H1 (cell line): ENCODE measurements around the gene CIAO2B. TPM values are rescaled to one million over a fixed set of nuclear protein-coding genes. Genes with fewer than 3 reads are reported as not detected.

Experiments
- CTCF ChIA-PET: fragments of 300-600 bp; sonication (Branson Sonifier 250); formaldehyde crosslinking; loops from one replicate; lab custom pipeline; 2021; ENCODE audit not compliant: partially characterized antibody; lab: Charles Lee
- POLR2A ChIA-PET: fragments of 300-600 bp; sonication (Branson Sonifier 250); formaldehyde crosslinking; loops from one replicate; lab custom pipeline; 2021; ENCODE audit warnings: inconsistent platforms; ENCODE audit not compliant: partially characterized antibody; lab: Charles Lee
- DNase-seq, 2 experiments: peaks; one replicate each; pipeline versions ENCODE4 v3.0.0 to v3.0.0-alpha.2; 2010 to 2022; ENCODE audit warnings: low spot score in 2 of 2, low read depth in 1 of 2, mixed read lengths in 1 of 2
- FAIRE-seq: peaks from 2 replicates; lab custom pipeline; 2011; peaks lifted over from hg19 to GRCh38; lab: Jason Lieb, UNC
- H2AFZ ChIP-seq: 2 replicates; pipeline ENCODE4 v1.8.1; 2012; ENCODE audit warnings: low read length, inconsistent platforms
- H2AK5ac ChIP-seq: 2 replicates; pipeline ENCODE4 v1.6.1; 2013; ENCODE audit warnings: low read depth, low read length
- H2BK120ac ChIP-seq: replicated peaks from 2 replicates; pipeline ENCODE3; 2013; ENCODE audit warnings: low read depth, low read length, inconsistent platforms
- H2BK12ac ChIP-seq: 2 replicates; pipeline ENCODE4 v1.6.1; 2013; ENCODE audit warnings: low read depth, low read length
- H2BK15ac ChIP-seq: 2 replicates; pipeline ENCODE4 v1.6.1; 2013; ENCODE audit warnings: low read length
- H2BK20ac ChIP-seq: 2 replicates; pipeline ENCODE4 v1.6.1; 2013; ENCODE audit warnings: low read length
- H2BK5ac ChIP-seq: 2 replicates; pipeline ENCODE4 v1.6.1; 2013; ENCODE audit warnings: low read depth, low read length
- H3K14ac ChIP-seq: 2 replicates; pipeline ENCODE4 v1.6.1; 2013; ENCODE audit warnings: inconsistent platforms; ENCODE audit not compliant: insufficient read length
- H3K18ac ChIP-seq: 2 replicates; pipeline ENCODE4 v1.6.1; 2013; ENCODE audit warnings: low read length; ENCODE audit errors: extremely low read depth
- H3K23ac ChIP-seq: 2 replicates; pipeline ENCODE4 v1.6.1; 2013; ENCODE audit warnings: inconsistent platforms; ENCODE audit not compliant: insufficient read length
- H3K23me2 ChIP-seq: 2 replicates; pipeline ENCODE4 v1.6.1; 2013; ENCODE audit warnings: low read depth, low read length
- H3K27ac ChIP-seq: 2 replicates; pipeline ENCODE4 v1.6.1; 2011; ENCODE audit warnings: low read depth, low read length, inconsistent platforms
- H3K27me3 ChIP-seq, 4 experiments: replicated peaks in 1 of 4; 1 replicate in 1 of 4; 2 replicates in 3 of 4; pipeline versions ENCODE4 v1.6.1 to v1.8.1; 2011 to 2013; ENCODE audit warnings: low read length in 3 of 4, mild to moderate bottlenecking in 3 of 4, inconsistent platforms in 2 of 4, mixed read lengths in 2 of 4, moderate library complexity in 1 of 4; ENCODE audit not compliant: control insufficient read depth in 3 of 4, insufficient read depth in 3 of 4; ENCODE audit errors: extremely low read depth in 1 of 4
- H3K36me3 ChIP-seq, 4 experiments: 2 replicates each; pipeline versions ENCODE4 v1.6.1 to v1.8.1; 2011 to 2013; ENCODE audit warnings: mild to moderate bottlenecking in 4 of 4, low read length in 3 of 4, moderate library complexity in 2 of 4, control low read depth in 1 of 4, inconsistent platforms in 1 of 4; ENCODE audit not compliant: insufficient read depth in 4 of 4, control insufficient read depth in 2 of 4
- H3K4ac ChIP-seq: replicated peaks from 2 replicates; pipeline ENCODE3; 2013; ENCODE audit warnings: low read length, low read depth, mixed read lengths, inconsistent platforms; ENCODE audit not compliant: insufficient read length
- H3K4me1 ChIP-seq, 4 experiments: replicated peaks in 1 of 4; 1 replicate in 1 of 4; 2 replicates in 3 of 4; pipeline versions ENCODE4 v1.6.1 to v1.8.1; 2011 to 2013; ENCODE audit warnings: low read length in 3 of 4, inconsistent platforms in 2 of 4, mixed read lengths in 1 of 4; ENCODE audit not compliant: insufficient read depth in 4 of 4, control insufficient read depth in 3 of 4
- H3K4me2 ChIP-seq, 2 experiments: 2 replicates each; pipeline versions ENCODE4 v1.6.1 to v1.8.1; 2011 to 2013; ENCODE audit warnings: low read depth in 2 of 2, low read length in 2 of 2, control low read depth in 1 of 2, inconsistent platforms in 1 of 2, mild to moderate bottlenecking in 1 of 2; ENCODE audit not compliant: insufficient read depth in 1 of 2
- H3K4me3 ChIP-seq, 4 experiments: fragments of 200-600, 300-600 bp in 1 of 4; sonication (generic), shearing (Covaris generic), sonication (Bioruptor Twin) in 1 of 4; 2 replicates each; pipeline versions ENCODE4 v1.5.1 to v1.8.1; 2011 to 2016; ENCODE audit warnings: low read length in 4 of 4, low read depth in 3 of 4, control low read depth in 2 of 4, inconsistent platforms in 2 of 4, mild to moderate bottlenecking in 2 of 4, mixed read lengths in 1 of 4, moderate library complexity in 1 of 4; ENCODE audit not compliant: insufficient read depth in 2 of 4; ENCODE audit errors: extremely low read depth in 1 of 4
- H3K56ac ChIP-seq: replicated peaks from 2 replicates; pipeline ENCODE3; 2013; ENCODE audit warnings: low read depth, mild to moderate bottlenecking, mixed read lengths, low read length, inconsistent platforms; ENCODE audit not compliant: insufficient read length
- H3K79me1 ChIP-seq: 2 replicates; pipeline ENCODE4 v1.6.1; 2013; ENCODE audit warnings: low read depth, low read length, control low read depth
- H3K79me2 ChIP-seq, 2 experiments: 2 replicates each; pipeline versions ENCODE4 v1.6.1 to v1.8.1; 2012 to 2013; ENCODE audit warnings: low read length in 2 of 2, mild to moderate bottlenecking in 2 of 2, inconsistent platforms in 1 of 2; ENCODE audit not compliant: insufficient read depth in 2 of 2, control insufficient read depth in 1 of 2
- H3K9ac ChIP-seq, 4 experiments: replicated peaks in 1 of 4; 1 replicate in 1 of 4; 2 replicates in 3 of 4; pipeline versions ENCODE4 v1.6.1 to v1.8.1; 2011 to 2013; ENCODE audit warnings: low read depth in 3 of 4, low read length in 3 of 4, control low read depth in 2 of 4, mild to moderate bottlenecking in 2 of 4, moderate library complexity in 2 of 4, inconsistent platforms in 1 of 4; ENCODE audit errors: extremely low read depth in 1 of 4
- H3K9me3 ChIP-seq, 2 experiments: 2 replicates each; pipeline versions ENCODE4 v1.6.1 to v1.8.1; 2012 to 2013; ENCODE audit warnings: mild to moderate bottlenecking in 2 of 2, moderate library complexity in 2 of 2, control low read depth in 1 of 2, inconsistent platforms in 1 of 2, low read depth in 1 of 2, low read length in 1 of 2, mixed read lengths in 1 of 2; ENCODE audit not compliant: insufficient read depth in 2 of 2
- H4K20me1 ChIP-seq, 2 experiments: replicated peaks in 1 of 2; 2 replicates each; pipeline versions ENCODE3 to v1.8.1; 2011 to 2013; ENCODE audit warnings: inconsistent platforms in 2 of 2, low read length in 2 of 2, mild to moderate bottlenecking in 1 of 2; ENCODE audit not compliant: insufficient read depth in 2 of 2, control insufficient read depth in 1 of 2
- H4K5ac ChIP-seq: 2 replicates; pipeline ENCODE4 v1.6.1; 2013; ENCODE audit warnings: low read length, low read depth, mixed read lengths, inconsistent platforms; ENCODE audit not compliant: insufficient read length
- H4K8ac ChIP-seq: 2 replicates; pipeline ENCODE4 v1.8.0; 2013; ENCODE audit warnings: mild to moderate bottlenecking, moderate library complexity, low read length, inconsistent platforms; ENCODE audit not compliant: insufficient read depth; ENCODE audit errors: extremely low read depth
- H4K91ac ChIP-seq: replicated peaks from 2 replicates; pipeline ENCODE3; 2013; ENCODE audit warnings: low read length, mixed read lengths, inconsistent platforms; ENCODE audit not compliant: insufficient read length
- BRCA1 ChIP-seq: IDR thresholded peaks from 2 replicates; pipeline ENCODE4 v1.6.1; 2012; ENCODE audit warnings: low read depth, low read length, improper control_type of control experiment
- SIN3A ChIP-seq, 2 experiments: IDR thresholded peaks in 1 of 2; conservative IDR thresholded peaks in 1 of 2; 2 replicates each; pipeline ENCODE4 v1.6.1; 2011 to 2012; ENCODE audit warnings: low read length in 2 of 2, improper control_type of control experiment in 1 of 2, low read depth in 1 of 2, mild to moderate bottlenecking in 1 of 2
- SIRT6 ChIP-seq: IDR thresholded peaks from one replicate; pipeline ENCODE4 v1.7.1; 2012; ENCODE audit warnings: low read length, inconsistent platforms
- SRF ChIP-seq: IDR thresholded peaks from 2 replicates; pipeline ENCODE4 v1.6.1; 2011; ENCODE audit warnings: mild to moderate bottlenecking, low read depth, low read length, moderate library complexity
- ZNF274 ChIP-seq: IDR thresholded peaks from 2 replicates; pipeline ENCODE4 v1.7.0; 2012; ENCODE audit warnings: low read length, borderline replicate concordance; ENCODE audit errors: extremely low read depth
- WGBS, 2 experiments: shearing (Covaris generic) in 1 of 2; methylation state at CpG; one replicate each; pipeline versions ENCODE4 v1.1.6 to v1.1.7; 2013 to 2015; ENCODE audit warnings: low lambda C conversion rate in 2 of 2, mixed read lengths in 2 of 2, inconsistent platforms in 1 of 2, low coverage in 1 of 2, missing lambda C conversion rate in 1 of 2; ENCODE audit not compliant: insufficient replicate concordance in 2 of 2, insufficient coverage in 1 of 2, insufficient read length in 1 of 2; ENCODE audit errors: extremely low coverage in 1 of 2, missing lambda C conversion rate in 1 of 2; 5-methylcytosine and 5-hydroxymethylcytosine counted together
- polyA plus RNA-seq, 7 experiments: library from polyadenylated mRNA; depleted of rRNA in 3 of 7; stranded (reverse) in 5 of 7; unstranded in 2 of 7; fragments of >200 nt in 5 of 7; fragments of 200-250 nt in 2 of 7; gene quantifications; 1 replicate in 5 of 7; 2 replicates in 1 of 7; 4 replicates in 1 of 7; pipeline versions ENCODE4 v1.2.1 to v1.2.3, GENCODE V29; 2011 to 2013; ENCODE audit warnings: missing spikeins in 2 of 7, mixed read lengths in 2 of 7
- total RNA-seq: library from RNA; stranded (reverse); fragmentation: NEBNext Ultra II Directional; extraction: Animal tissue kit (Norgen Biotek cat#: 25700); gene quantifications from 2 replicates; pipeline ENCODE4 v1.2.1, GENCODE V29; 2021

CIAO2B gene
- total and polyA plus RNA-seq, 2 of the 8 experiments (the other 6 are each of a cell fraction or from before 2014, with no cell fraction given) = 65.6 to 248 TPM

DNA sequence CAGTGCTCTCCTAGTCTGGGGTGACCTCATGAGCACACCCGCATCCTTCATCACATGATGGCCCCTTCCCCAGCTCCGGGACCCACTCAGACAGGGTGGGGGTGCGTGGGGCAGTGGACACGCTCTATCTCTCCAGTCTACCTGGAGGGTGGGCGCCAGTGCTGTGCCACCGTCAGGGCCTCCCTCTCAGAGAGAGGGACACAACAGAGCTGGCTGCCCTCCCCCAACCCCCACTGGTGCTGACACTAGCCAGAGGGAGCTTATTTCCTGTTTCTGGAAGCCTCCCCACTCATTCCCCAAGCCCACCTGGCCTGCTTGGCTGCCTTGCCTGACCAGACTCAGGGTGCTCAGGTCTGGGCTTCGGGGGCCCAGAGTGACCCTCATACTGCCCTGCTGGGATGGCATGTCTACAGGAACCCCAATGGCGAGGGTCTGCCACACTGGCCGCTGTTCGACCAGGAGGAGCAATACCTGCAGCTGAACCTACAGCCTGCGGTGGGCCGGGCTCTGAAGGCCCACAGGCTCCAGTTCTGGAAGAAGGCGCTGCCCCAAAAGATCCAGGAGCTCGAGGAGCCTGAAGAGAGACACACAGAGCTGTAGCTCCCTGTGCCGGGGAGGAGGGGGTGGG lies 9.3 kb upstream of the CIAO2B start:
- no peak overlapping the region for H2AK5ac ChIP-seq
- no peak overlapping the region for H3K4me2 ChIP-seq
- H2BK120ac ChIP-seq = no peak overlapping the region
- no peak overlapping the region for H2BK20ac ChIP-seq
- H2BK12ac ChIP-seq = no peak overlapping the region
- POLR2A ChIA-PET = interaction anchor here (0.9 to 1.9 kb wide), 5 partner anchors 15 to 255 kb away, joined by 3 to 6 read pairs (median 3); partner anchors contain the start of gene CDH16
- no peak overlapping the region for H2AFZ ChIP-seq
- no peak overlapping the region for H4K91ac ChIP-seq
- H3K9ac ChIP-seq = no peak overlapping the region
- no peak overlapping the region for H3K23ac ChIP-seq
- H3K18ac ChIP-seq = no peak overlapping the region
- peaks cover 6 to 14% (median 13%) of the 10 kb centered on the region in 4 experiments for H3K27me3 ChIP-seq
- H4K20me1 ChIP-seq = peaks cover 0 to 3% of the 10 kb centered on the region in 2 experiments
- no peaks in the 10 kb centered on the region for H3K79me1 ChIP-seq
- H4K5ac ChIP-seq = no peak overlapping the region
- CTCF ChIA-PET = interaction anchor here (0.5 to 4.7 kb wide), 17 partner anchors 9 to 1215 kb away, joined by 3 to 18 read pairs (median 3); partner anchors contain the start of gene CES3
- peaks cover 0 to 5% (median 1%) of the 10 kb centered on the region in 4 experiments; a peak in 2 of 7 replicates for H3K4me1 ChIP-seq
- no peak for DNase-seq
- H2BK15ac ChIP-seq = no peak overlapping the region
- peak overlapping the region; percentile 57 for H4K8ac ChIP-seq
- H3K4me3 ChIP-seq = no peak overlapping the region
- H2BK5ac ChIP-seq = no peak overlapping the region
- WGBS, 2 experiments = 82% methylated on average over 15 of the region's 15 CpGs; no CpG with 5 or more reads in 1 of the 2 experiments
- no peak for TF ChIP-seq SIN3A (conservative IDR thresholded peaks at IDR 0.05 in 1 of 2, IDR thresholded peaks at IDR 0.05 in 1 of 2; ENCODE audit: low read depth in 1 of 2, low read length in 2 of 2)
- TF ChIP-seq SRF = no peak
- TF ChIP-seq BRCA1 = no peak
- no peak for TF ChIP-seq SIRT6
- TF ChIP-seq ZNF274 = no peak
- TF ChIP-seq, all 59 proteins: peak for 0
- no peaks in the 10 kb centered on the region for H3K9me3 ChIP-seq
- no peak overlapping the region for H3K27ac ChIP-seq
- H3K56ac ChIP-seq = no peak overlapping the region
- FAIRE-seq = no peak
- H3K79me2 ChIP-seq = no peaks in the 10 kb centered on the region
- no peak overlapping the region for H3K14ac ChIP-seq
- no peak overlapping the region for H3K4ac ChIP-seq
- peaks cover 2% of the 10 kb centered on the region; the same call in 1 of the 2 replicates for H3K23me2 ChIP-seq
- H3K36me3 ChIP-seq = peaks cover 5 to 18% (median 15%) of the 10 kb centered on the region in 4 experiments; a peak in 7 of 8 replicates
